HG02981 (cell line): ENCODE data around the gene AGBL2.
A peak's percentile ranks its signal among the peaks of the same experiment; 100 is the strongest.
"Not testable (repeated sequence)": the region's sequence is repeated elsewhere in the genome, so short reads cannot be mapped to it uniquely, and the experiment has no call there.

Experiments
- ATAC-seq: cut with Tn5 transposase; IDR thresholded peaks from one replicate; pipeline ENCODE4 v1.9.1; 2021; ENCODE audit warnings: mild to moderate bottlenecking, moderate library complexity; ENCODE audit not compliant: unreplicated experiment

Gene AGBL2

DNA sequence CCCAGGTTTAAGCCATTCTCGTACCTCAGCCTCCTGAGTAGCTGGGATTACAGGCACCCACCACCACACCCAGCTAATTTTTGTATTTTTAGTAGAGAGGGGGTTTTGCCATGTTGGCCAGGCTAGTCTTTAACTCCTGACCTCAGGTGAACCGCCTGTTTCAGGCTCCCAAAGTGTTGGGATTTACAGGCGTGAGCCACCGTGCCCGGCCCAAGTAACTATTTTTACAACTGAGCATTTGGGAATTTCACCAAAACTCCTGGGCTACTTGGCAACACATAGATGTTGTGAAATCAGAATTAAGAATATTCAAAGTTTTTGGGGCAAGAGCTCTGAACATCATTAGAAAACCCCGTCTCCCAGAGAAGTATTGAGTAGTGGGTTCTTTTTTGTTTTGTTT lies 74.7 kb downstream of the AGBL2 start:
- not testable (repeated sequence) for ATAC-seq

DNA sequence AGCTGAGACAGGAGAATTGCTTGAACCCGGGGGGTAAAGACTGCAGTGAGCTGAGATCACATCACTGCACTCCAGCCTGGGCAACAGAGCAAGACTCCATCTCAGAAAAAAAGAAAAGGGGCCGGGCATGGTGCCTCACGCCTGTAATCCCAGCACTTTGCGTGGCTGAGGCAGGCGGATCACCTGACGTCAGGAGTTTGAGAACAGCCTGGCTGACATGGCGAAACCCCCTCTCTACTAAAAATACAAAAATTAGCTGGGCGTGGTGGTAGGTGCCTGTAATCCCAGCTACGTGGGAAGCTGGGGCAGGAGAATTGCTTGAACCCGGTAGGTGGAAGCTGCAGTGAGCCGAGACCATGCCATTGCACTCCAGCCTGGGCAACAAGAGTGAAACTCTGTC lies 78.8 kb downstream of the AGBL2 start:
- ATAC-seq, result not testable (repeated sequence)

GRCh38 chr11:47631473-47631872 lies 83.7 kb downstream of the AGBL2 start:
- no peak for ATAC-seq

DNA sequence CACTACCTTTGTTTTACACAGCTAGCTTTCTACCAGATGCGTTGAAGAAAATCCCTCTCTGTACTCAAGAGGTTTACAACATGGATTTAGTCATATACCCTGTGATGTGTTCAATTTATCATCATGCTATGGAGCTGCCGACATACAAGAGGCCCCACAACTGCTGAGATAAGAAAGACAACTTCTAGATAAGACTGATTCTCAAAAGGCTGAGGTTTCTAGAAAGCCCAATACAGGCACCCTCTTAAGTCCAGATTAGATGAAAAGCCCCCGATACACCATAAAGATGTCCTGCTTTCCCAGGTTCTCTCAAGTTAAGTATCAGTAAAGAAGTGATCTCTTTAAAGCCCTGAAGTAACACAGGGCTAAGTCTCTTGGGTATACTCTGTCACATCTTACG lies 87.1 kb downstream of the AGBL2 start:
- no peak for ATAC-seq

DNA sequence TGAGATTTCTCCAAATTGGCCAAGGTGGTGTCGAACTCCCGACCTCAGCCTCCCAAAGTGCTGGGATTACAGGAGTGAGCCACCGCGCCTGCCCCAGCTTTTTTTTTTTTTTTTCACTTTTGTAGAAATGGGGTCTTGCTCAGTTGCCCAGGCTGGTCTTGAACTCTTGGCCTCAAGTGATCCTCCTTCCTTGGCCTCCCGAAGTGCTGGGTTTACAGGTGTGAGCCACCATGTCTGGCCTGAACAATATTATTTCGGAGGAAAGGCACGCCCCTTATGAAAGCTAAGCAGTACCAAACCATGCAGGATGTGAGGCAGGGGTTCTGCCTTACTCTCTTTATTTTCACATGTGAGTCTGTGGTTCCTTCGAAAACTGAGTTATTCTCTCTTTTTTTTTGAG lies 88.9 kb downstream of the AGBL2 start:
- ATAC-seq, result no peak

GRCh38 chr11:47620836-47621378 lies 94.3 kb downstream of the AGBL2 start:
- no peak for ATAC-seq

DNA sequence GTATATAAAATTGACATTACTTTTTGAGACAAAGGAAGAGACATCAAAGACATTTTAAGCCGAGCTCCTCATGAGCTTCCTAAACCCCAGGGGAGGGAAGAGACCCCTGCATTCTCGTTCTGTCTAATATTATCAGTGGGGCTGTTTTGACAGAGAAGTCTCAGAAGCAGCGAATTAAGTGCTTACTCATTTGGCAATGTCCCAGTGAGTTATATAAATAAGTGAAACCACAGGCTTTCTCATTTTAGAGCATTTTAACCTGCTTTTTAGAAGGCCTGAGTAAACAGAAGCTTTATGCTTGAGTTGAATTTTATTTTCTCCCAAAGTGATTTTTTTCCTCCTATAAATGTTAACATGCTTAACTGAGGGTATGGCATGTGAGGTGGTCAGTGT lies 97.8 kb downstream of the AGBL2 start:
- no peak for ATAC-seq

GRCh38 chr11:47616726-47617416 lies 98.3 kb downstream of the AGBL2 start:
- no peak for ATAC-seq

DNA sequence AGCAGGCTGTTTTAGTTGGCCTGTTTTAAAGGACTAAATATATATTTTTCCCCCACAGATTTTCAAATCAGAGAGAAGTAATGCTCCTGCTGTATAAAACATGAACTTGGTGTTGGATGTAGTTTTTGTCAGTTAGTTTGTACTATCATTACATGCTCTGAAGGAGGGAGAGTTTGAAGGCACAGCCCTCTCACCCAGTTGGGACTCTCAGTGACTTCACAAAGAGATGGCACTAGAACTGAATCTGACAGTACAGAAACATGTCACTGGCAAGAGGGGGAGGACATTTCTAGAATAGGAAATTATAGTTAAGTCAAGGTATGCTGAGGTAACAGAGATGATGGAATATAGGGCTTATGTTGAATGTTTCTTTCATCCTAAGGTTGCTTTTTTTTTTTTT lies 99.9 kb downstream of the AGBL2 start:
- ATAC-seq, result no peak

DNA sequence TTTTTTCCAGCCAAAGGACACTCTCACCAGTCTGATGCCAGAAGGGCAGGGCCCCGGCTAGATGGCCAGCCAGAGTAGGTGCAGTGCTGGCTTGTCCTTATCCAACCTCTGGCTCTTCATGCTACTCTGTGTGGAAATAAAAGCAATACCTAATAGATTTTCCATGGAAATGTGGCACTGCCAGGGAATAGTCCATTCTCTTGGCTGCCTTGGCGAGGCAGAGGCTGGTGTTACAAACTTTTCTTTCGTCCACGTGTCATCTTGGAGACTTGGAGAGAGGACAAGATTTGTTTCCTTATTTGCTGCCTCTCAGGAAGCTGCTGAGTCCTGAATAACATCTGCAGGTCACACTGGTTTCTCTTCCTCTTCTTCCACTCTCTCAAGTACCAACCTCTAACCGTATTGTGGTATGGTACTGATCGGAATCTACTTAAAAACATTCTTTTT lies 103.8 kb downstream of the AGBL2 start:
- peak; percentile 71 for ATAC-seq

GRCh38 chr11:47609675-47610074 lies 105.5 kb downstream of the AGBL2 start:
- no peak for ATAC-seq
